Adipose tissue (tissue), 3 donors: ENCODE results near the gene EBP. TPM values are rescaled to one million over a fixed set of nuclear protein-coding genes. Genes with fewer than 3 reads are reported as not detected.
"Not testable (repeated sequence)": the region's sequence is repeated elsewhere in the genome, so short reads cannot be mapped to it uniquely, and the experiment has no call there.

Experiments
- H3K27ac ChIP-seq: one replicate; pipeline ENCODE4 v1.5.1; 2013; ENCODE audit warnings: low read depth, low read length
- WGBS, 3 donors: extraction: QIAGEN DNeasy Blood & Tissue Kit; methylation state at CpG; one replicate each; pipeline ENCODE4 v1.1.7; 2013; 5-methylcytosine and 5-hydroxymethylcytosine counted together
- polyA plus RNA-seq, 3 donors: library from polyadenylated mRNA; stranded (reverse); fragments of 200-250 nt; gene quantifications; one replicate each; pipeline ENCODE4 v1.2.3, GENCODE V29; 2013
- donor health status: healthy with polysubstance abuse.
- donor health status: Bipolar disorder and iron deficiency.
- donor health status: healthy.

The EBP gene
- polyA plus RNA-seq, 3 donors, result 35.9 to 47.2 (median 38.4) TPM

- 66 to 86% (median 71%) methylated on average over 7 to 9 of the region's 9 CpGs for WGBS, 3 donors
- H3K27ac ChIP-seq, result not testable (repeated sequence)
These were observed 34.2 kb downstream of the EBP start for GRCh38 chrX:48555731-48556325.

GRCh38 chrX:48558271-48558670 lies 36.7 kb downstream of the EBP start:
- WGBS, 3 donors, result 70 to 81% (median 76%) methylated on average over 4 of the region's 4 CpGs
- no peak overlapping the region for H3K27ac ChIP-seq

DNA sequence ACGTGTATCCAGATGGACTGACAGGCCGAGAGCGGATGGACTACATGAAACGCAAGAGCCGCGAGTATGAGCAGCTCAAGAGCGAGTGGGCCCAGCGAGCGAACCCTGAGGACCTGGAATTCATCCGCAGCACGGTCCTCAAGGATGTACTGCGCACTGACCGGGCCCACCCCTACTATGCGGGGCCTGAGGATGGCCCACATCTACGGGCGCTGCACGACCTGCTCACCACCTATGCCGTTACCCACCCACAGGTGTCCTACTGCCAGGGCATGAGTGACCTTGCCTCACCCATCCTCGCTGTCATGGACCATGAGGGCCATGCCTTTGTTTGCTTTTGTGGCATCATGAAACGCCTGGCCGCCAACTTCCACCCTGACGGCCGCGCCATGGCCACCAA lies 38.0 kb downstream of the EBP start:
- no peak overlapping the region for H3K27ac ChIP-seq
- 93 to 97% (median 94%) methylated on average over 14 to 24 of the region's 24 CpGs for whole genome bisulfite sequencing, 3 donors

DNA sequence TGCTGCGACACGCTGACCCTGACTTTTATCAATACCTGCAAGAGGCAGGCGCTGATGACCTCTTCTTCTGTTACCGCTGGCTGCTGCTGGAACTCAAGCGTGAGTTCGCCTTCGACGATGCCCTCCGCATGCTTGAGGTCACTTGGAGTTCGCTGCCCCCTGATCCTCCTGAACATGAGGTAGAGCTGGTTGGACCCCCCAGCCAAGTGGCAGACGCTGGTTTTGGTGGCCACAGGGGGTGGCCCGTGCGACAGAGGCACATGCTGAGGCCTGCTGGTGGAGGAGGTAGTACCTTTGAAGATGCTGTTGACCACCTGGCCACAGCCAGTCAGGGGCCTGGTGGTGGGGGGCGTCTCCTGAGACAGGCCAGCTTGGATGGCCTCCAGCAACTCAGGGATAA lies 38.4 kb downstream of the EBP start:
- WGBS, 3 donors, result 91 to 96% (median 92%) methylated on average over 9 to 14 of the region's 14 CpGs
- no peak overlapping the region for H3K27ac ChIP-seq

DNA sequence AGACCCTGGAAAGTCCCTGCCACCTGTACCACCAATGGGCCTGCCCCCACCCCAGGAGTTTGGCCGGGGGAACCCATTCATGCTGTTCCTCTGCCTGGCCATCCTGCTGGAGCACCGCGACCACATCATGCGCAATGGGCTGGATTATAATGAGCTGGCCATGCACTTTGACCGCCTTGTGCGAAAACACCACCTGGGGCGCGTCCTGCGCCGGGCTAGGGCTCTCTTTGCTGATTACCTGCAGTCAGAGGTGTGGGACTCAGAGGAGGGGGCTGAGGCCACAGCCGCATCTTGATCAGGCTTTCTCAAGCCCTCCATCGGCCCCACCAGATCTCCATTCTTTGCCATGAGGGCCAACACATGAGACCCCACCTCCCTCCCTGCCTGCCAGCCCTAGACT lies 39.1 kb downstream of the EBP start:
- no peak overlapping the region for H3K27ac ChIP-seq
- WGBS, 3 donors, result 93 to 99% (median 98%) methylated on average over 12 of the region's 12 CpGs

DNA sequence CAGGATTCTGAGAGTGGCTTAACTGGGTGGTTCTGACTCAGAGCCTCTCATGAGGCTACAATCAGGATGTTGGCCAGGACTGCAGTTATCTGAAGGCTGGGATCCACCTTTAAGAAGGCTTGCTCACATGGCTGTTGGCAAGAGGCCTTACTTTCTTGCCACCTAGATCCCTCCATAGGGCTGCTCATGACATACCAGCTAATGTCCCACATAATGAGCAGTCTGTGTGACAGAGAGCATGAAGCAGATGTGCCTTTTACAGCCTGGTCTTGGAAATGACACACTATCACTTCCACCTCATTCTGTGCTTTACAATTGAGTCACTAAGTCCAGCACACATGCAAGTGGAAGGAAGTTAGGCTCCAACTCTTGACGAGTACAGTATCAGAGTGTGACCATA lies 48.4 kb downstream of the EBP start:
- WGBS, 3 donors, result 47 to 87% (median 52%) methylated on average over 1 of the region's 1 CpG
- H3K27ac ChIP-seq, result no peak overlapping the region

DNA sequence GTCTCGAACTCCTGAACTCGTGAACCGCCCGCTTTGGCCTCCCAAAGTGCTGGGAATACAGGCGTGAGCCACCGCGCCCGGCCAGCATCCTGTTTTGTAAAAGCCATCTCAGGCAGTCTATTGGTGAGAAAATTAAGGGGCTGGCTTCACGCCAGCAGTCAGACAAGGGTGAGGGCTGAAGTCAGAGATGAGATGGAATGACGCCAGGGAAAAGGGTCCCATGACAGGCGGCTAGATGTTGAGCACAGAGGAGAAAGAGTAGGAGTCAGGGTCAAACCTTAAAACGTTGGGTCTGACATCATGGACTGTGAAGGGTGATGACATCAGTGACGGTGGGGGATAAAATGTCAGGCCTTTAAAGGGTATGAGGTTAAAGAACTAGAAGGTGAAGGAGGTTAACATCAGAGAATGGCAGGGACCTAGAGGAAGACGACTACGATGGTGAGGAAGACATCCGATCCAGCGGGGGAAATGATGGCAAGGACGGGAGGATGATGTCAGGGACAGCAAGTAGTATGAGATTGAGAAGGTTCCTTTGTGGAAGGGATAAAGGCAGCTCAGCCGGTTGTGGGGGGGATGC lies 52.2 kb downstream of the EBP start:
- peak overlapping the region; percentile 79 for H3K27ac ChIP-seq
- 29 to 42% (median 31%) methylated on average over 19 of the region's 19 CpGs for WGBS, 3 donors

- H3K27ac ChIP-seq, result peak within 1 kb of the TSS; percentile 79
- WGBS, 3 donors, result 0 to 37% (median 0%) methylated on average over 53 to 71 of the region's 71 CpGs
These were observed 53.0 kb downstream of the EBP start, which contains the start of gene RBM3 for GRCh38 chrX:48574270-48575266. TSS of gene RBM3 (plus strand) at chrX:48574484. CDS start at chrX:48575181, 697 bp downstream.

DNA sequence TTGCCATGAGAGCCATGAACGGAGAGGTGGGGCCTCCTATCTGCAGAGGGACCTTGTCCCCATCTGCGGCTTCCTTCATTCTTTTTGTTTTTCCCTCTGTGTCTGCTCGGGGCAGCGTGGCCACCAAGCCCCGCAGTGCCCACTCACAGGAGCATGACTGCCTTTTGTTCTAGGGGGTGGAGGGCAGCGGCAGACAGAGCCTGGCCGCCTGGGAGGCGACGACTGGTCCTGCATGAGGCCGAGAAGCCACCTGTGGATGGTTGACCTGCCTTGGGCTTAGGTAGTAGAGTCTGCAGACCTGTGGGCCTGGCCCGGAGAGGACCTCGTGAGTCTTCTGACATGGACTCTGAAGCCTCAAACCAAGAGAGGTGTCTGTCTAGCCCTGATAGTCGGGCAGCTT lies 54.0 kb downstream of the EBP start:
- no peak overlapping the region for H3K27ac ChIP-seq
- WGBS, 3 donors, result 67 to 78% (median 77%) methylated on average over 13 of the region's 13 CpGs

GRCh38 chrX:48576108-48576507 lies 54.5 kb downstream of the EBP start:
- H3K27ac ChIP-seq, result no peak overlapping the region
- WGBS, 3 donors, result 61 to 68% (median 62%) methylated on average over 6 of the region's 6 CpGs

Other genes with a start within 250 kb of the EBP start
- gene SSX3, start 165.1 kb upstream of the EBP start, polyA plus RNA-seq, result not detected
- gene SSX4, start 138.3 kb upstream of the EBP start, polyA plus RNA-seq, result not detected
- gene SSX4B, start 109.8 kb upstream of the EBP start, polyA plus RNA-seq, result not detected
- gene SLC38A5, start 51.5 kb upstream of the EBP start, polyA plus RNA-seq, result 100 to 1,000 TPM in 1 of 3 donors, 1 to 10 TPM in 2; 4.3 to 222 (median 6.5) TPM
- 10 to 100 TPM; 22.3 to 43.7 (median 30.7) TPM for gene FTSJ1, start 45.6 kb upstream of the EBP start, polyA plus RNA-seq
- 1 to 10 TPM; 4.8 to 9.2 (median 5.6) TPM for gene PORCN, start 12.8 kb upstream of the EBP start, polyA plus RNA-seq
- gene TBC1D25, start 17.9 kb downstream of the EBP start, polyA plus RNA-seq, result 10 to 100 TPM in 1 of 3 donors, 1 to 10 TPM in 2; 5.5 to 11.7 (median 7.6) TPM
- gene RBM3, start 52.7 kb downstream of the EBP start, polyA plus RNA-seq, result 100 to 1,000 TPM; 121 to 291 (median 164) TPM
- 100 to 1,000 TPM; 143 to 172 (median 170) TPM for gene WDR13, start 75.7 kb downstream of the EBP start, polyA plus RNA-seq
- gene WAS, start 162.0 kb downstream of the EBP start, polyA plus RNA-seq, result 10 to 100 TPM in 1 of 3 donors, 1 to 10 TPM in 2; 1.6 to 11.7 (median 9.6) TPM
- 1 to 10 TPM; 2.8 to 5.7 (median 2.9) TPM for gene SUV39H1, start 174.9 kb downstream of the EBP start, polyA plus RNA-seq
- gene GLOD5, start 239.9 kb downstream of the EBP start, polyA plus RNA-seq, result under 1 TPM in 1 of 3 donors, not detected in 2; 0.22 TPM